Activated naive CD8-positive, alpha-beta T cell treated with anti-CD3 and anti-CD28 coated beads, Interleukin-2, amount 10 ng/mL, durations not matched to agents 7 days and 5 days (primary cell): ENCODE data around the gene RDH16. TPM values are rescaled to one million over a fixed set of nuclear protein-coding genes. Genes with fewer than 3 reads are reported as not detected.
"Not testable (repeated sequence)": the region's sequence is repeated elsewhere in the genome, so short reads cannot be mapped to it uniquely, and the experiment has no call there.

Experiments used
- ATAC-seq: fragments of 150-1000 bp; cut with Tn5 transposase; one replicate; pipeline ENCODE4 v1.10.0; 2021; ENCODE audit warnings: low read depth, moderate library complexity
- POLR2A ChIA-PET: fragments of 350-600 bp; sonication (Branson Sonifier 250); formaldehyde crosslinking; loops from one replicate; lab custom pipeline; 2021; ENCODE audit warnings: antibody characterized with exemption; lab: Charles Lee
- DNase-seq: peaks from one replicate; pipeline ENCODE4 v3.0.0; 2021
- H3K27ac Mint-ChIP-seq: one replicate; pipeline ENCODE4 v1.8.0; 2022; ENCODE audit warnings: mild to moderate bottlenecking, mixed read lengths
- H3K27me3 Mint-ChIP-seq: one replicate; pipeline ENCODE4 v1.8.0; 2022; ENCODE audit warnings: mild to moderate bottlenecking, moderate library complexity, mixed read lengths
- H3K36me3 Mint-ChIP-seq: one replicate; pipeline ENCODE4 v1.8.0; 2021; ENCODE audit warnings: mild to moderate bottlenecking, mixed read lengths
- H3K4me1 Mint-ChIP-seq: one replicate; pipeline ENCODE4 v1.8.0; 2021; ENCODE audit warnings: mixed read lengths
- H3K4me3 Mint-ChIP-seq: one replicate; pipeline ENCODE4 v1.8.0; 2022; ENCODE audit warnings: mild to moderate bottlenecking, moderate library complexity, mixed read lengths
- H3K9me3 Mint-ChIP-seq: one replicate; pipeline ENCODE4 v1.8.0; 2021; ENCODE audit warnings: mixed read lengths
- total RNA-seq, 2 experiments: library from RNA; stranded (reverse); gene quantifications; one replicate each; pipeline ENCODE4 v1.2.3, GENCODE V29; 2021

Gene RDH16
- total RNA-seq, 2 experiments from 2014 or later, result 0.62 to 0.69 TPM

- H3K4me1 Mint-ChIP-seq, DNase-seq, H3K36me3 Mint-ChIP-seq, ATAC-seq, POLR2A ChIA-PET, H3K4me3 Mint-ChIP-seq, H3K27me3 Mint-ChIP-seq, H3K27ac Mint-ChIP-seq, H3K9me3 Mint-ChIP-seq: not testable (repeated sequence)
Measured at GRCh38 chr12:56982578-56983236, 25.3 kb upstream of the RDH16 start.

GRCh38 chr12:56980941-56981530, 23.6 kb upstream of the RDH16 start:
- Mint-ChIP-seq H3K27ac (no peak overlapping the region), H3K9me3 (no peaks in the 10 kb centered on the region), H3K4me1 (no peaks in the 10 kb centered on the region), H3K27me3 (no peaks in the 10 kb centered on the region), H3K4me3 (no peak overlapping the region), H3K36me3 (no peaks in the 10 kb centered on the region)
- DNase-seq, result no peak
- no peak for ATAC-seq
- POLR2A ChIA-PET, result no interaction called here

DNA sequence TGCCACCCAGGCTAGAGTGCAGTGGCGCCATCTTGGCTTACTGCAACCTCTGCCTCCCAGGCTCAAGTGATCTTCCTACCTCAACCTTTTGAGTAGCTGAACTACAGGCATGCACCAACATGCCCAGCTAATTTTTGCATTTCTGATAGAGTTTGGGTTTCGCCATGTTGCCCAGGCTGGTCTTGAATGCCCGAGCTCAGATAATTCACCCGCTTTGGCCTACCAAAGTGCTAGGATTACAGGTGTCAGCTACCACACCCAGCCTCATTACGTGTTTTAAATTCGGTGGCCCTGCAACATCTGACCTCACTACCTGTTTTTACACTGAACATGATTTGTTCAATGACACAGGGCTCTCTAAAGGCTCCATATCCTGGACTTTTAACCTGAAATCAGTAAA, 22.9 kb upstream of the RDH16 start:
- DNase-seq (no peak), ATAC-seq (no peak)
- Mint-ChIP-seq H3K36me3 (no peaks in the 10 kb centered on the region), H3K27ac (no peak overlapping the region), H3K9me3 (no peaks in the 10 kb centered on the region), H3K4me3 (no peak overlapping the region), H3K4me1 (no peaks in the 10 kb centered on the region), H3K27me3 (peaks cover under 1% of the 10 kb centered on the region)
- POLR2A ChIA-PET, result no interaction called here

- Mint-ChIP-seq H3K36me3 (no peaks in the 10 kb centered on the region), H3K4me3 (no peak overlapping the region), H3K27me3 (peaks cover 2% of the 10 kb centered on the region), H3K4me1 (no peaks in the 10 kb centered on the region), H3K9me3 (no peaks in the 10 kb centered on the region), H3K27ac (no peak overlapping the region)
- POLR2A ChIA-PET, result no interaction called here
- DNase-seq (no peak), ATAC-seq (no peak)
Measured at GRCh38 chr12:56979628-56980027, 22.2 kb upstream of the RDH16 start.

GRCh38 chr12:56978397-56979138, 21.2 kb upstream of the RDH16 start:
- ATAC-seq (no peak), DNase-seq (no peak)
- H3K27ac Mint-ChIP-seq, result no peak overlapping the region
- POLR2A ChIA-PET, result no interaction called here
- no peaks in the 10 kb centered on the region for H3K9me3 Mint-ChIP-seq
- no peaks in the 10 kb centered on the region for H3K4me1 Mint-ChIP-seq
- H3K4me3 Mint-ChIP-seq, result no peak overlapping the region
- no peaks in the 10 kb centered on the region for H3K36me3 Mint-ChIP-seq
- H3K27me3 Mint-ChIP-seq, result peaks cover 2% of the 10 kb centered on the region

DNA sequence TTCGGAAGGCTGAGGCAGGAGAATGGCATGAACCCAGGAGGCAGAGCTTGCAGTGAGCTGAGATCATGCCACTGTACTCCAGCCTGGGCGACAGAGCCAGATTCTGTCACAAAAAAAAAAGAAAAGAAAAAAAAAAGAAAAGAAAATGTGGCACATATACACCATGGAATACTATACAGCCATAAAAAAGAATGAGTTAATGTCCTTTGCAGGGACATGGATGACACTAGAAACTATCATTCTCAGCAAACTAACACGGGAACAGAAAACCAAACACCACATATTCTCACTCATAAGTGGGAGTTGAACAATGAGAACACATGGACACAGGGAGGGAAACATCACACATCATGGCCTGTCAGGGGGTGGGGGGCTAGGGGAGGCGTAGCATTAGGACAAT, 20.0 kb upstream of the RDH16 start:
- DNase-seq, H3K4me3 Mint-ChIP-seq, H3K4me1 Mint-ChIP-seq, H3K9me3 Mint-ChIP-seq, POLR2A ChIA-PET, H3K36me3 Mint-ChIP-seq, H3K27ac Mint-ChIP-seq, ATAC-seq, H3K27me3 Mint-ChIP-seq: not testable (repeated sequence)

DNA sequence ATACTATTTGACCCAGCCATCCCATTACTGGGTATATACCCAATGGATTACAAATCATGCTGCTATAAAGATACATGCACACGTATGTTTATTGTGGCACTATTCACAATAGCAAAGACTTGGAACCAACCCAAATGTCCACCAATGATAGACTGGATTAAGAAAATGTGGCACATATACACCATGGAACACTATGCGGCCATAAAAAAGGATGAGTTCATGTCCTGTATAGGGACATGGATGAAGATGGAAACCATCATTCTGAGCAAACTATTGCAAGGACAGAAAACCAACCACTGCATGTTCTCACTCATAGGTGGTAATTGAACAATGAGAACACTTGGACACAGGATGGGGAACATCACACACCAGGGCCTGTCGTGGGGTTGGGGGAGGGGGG, 16.8 kb upstream of the RDH16 start:
- H3K9me3 Mint-ChIP-seq, H3K27ac Mint-ChIP-seq, H3K36me3 Mint-ChIP-seq, H3K4me1 Mint-ChIP-seq, H3K4me3 Mint-ChIP-seq, POLR2A ChIA-PET, ATAC-seq, DNase-seq: not testable (repeated sequence)
- peaks cover 17% of the 10 kb centered on the region for H3K27me3 Mint-ChIP-seq

DNA sequence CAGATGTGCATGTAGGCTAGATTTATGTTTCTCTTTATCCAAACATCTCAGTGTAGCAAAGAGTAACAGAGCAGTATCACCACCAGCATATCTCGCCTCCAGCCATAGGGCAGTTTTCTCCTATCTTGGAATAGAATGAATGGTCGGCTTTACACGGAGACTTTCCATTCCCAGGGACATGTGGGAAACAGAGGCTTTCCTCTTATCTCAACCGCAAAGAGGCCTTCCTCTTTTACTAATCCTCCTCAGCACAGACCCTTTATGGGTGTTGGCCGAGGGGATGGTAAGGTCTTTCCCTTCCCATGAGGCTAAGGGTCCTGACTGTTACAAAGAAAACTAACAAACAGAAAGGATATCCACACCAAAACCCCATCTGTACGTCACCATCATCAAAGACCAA, 11.5 kb upstream of the RDH16 start:
- not testable (repeated sequence) for ATAC-seq, H3K4me1 Mint-ChIP-seq, H3K36me3 Mint-ChIP-seq

GRCh38 chr12:56965997-56966642, 8.7 kb upstream of the RDH16 start:
- DNase-seq, POLR2A ChIA-PET, H3K36me3 Mint-ChIP-seq, H3K4me1 Mint-ChIP-seq, ATAC-seq, H3K27ac Mint-ChIP-seq, H3K27me3 Mint-ChIP-seq, H3K4me3 Mint-ChIP-seq, H3K9me3 Mint-ChIP-seq: not testable (repeated sequence)

More for the DNA sequence above, 11.5 kb upstream of the RDH16 start:
- peaks cover 15% of the 10 kb centered on the region for H3K27me3 Mint-ChIP-seq
- POLR2A ChIA-PET, H3K9me3 Mint-ChIP-seq, H3K27ac Mint-ChIP-seq, H3K4me3 Mint-ChIP-seq, DNase-seq: not testable (repeated sequence)

GRCh38 chr12:56965124-56965523, 7.7 kb upstream of the RDH16 start:
- H3K4me1 Mint-ChIP-seq, H3K4me3 Mint-ChIP-seq, H3K27me3 Mint-ChIP-seq, H3K27ac Mint-ChIP-seq, H3K36me3 Mint-ChIP-seq, ATAC-seq, DNase-seq, H3K9me3 Mint-ChIP-seq, POLR2A ChIA-PET: not testable (repeated sequence)

GRCh38 chr12:56963557-56963956, 6.1 kb upstream of the RDH16 start:
- H3K36me3 Mint-ChIP-seq, H3K27me3 Mint-ChIP-seq, H3K4me1 Mint-ChIP-seq, ATAC-seq, POLR2A ChIA-PET, H3K27ac Mint-ChIP-seq, H3K4me3 Mint-ChIP-seq, DNase-seq: not testable (repeated sequence)
- peaks cover 11% of the 10 kb centered on the region for H3K9me3 Mint-ChIP-seq

DNA sequence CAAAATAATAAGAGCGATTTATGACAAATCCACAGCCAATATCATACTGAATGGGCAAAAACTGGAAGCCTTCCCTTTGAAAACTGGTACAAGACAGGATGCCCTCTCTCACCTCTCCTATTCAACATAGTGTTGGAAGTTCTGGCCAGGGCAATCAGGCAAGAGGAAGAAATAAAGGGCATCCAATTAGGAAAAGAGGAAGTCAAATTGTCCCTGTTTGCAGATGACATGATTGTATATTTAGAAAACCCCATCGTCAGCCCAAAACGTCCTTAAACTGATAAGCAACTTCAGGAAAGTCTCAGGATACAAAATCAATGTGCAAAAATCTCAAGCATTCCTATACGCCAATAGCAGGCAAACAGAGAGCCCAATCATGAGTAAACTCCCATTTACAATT, 4.8 kb upstream of the RDH16 start:
- H3K9me3 Mint-ChIP-seq, result peaks cover 14% of the 10 kb centered on the region
- POLR2A ChIA-PET, result not testable (repeated sequence)

DNA sequence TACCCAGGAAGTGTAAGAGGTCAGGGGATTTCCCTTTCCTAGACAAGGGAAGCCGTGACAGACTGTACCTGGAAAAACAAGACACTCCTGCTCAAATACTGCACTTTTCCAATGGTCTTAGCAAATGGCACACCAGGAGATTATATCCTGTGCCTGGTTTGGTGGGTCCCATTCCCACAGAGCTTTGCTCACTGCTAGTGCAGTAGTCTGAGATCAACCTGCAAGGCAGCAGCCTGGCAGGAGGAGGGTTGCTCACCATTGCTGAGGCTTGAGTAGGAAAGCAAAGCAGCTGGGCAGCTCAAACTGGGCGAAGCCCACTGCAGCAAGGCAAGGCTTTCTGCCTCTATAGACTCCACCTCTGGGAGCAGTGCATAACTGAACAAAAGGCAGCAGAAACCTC, 1.0 kb upstream of the RDH16 start:
- H3K27ac Mint-ChIP-seq, result no peak overlapping the region
- H3K27me3 Mint-ChIP-seq, result peaks cover 5% of the 10 kb centered on the region
- DNase-seq (no peak), ATAC-seq (no peak)
- H3K36me3 Mint-ChIP-seq, result no peaks in the 10 kb centered on the region
- H3K4me3 Mint-ChIP-seq, result no peak overlapping the region
- no peaks in the 10 kb centered on the region for H3K4me1 Mint-ChIP-seq
- POLR2A ChIA-PET, result no interaction called here
- H3K9me3 Mint-ChIP-seq, result peaks cover 14% of the 10 kb centered on the region

More for the DNA sequence above, 4.8 kb upstream of the RDH16 start:
- not testable (repeated sequence) for H3K4me1 Mint-ChIP-seq, H3K27ac Mint-ChIP-seq, H3K27me3 Mint-ChIP-seq, H3K4me3 Mint-ChIP-seq, H3K36me3 Mint-ChIP-seq, DNase-seq, ATAC-seq
